SHP77 treated with DMSO at 0.1 percent for 48 hours (cell line): ENCODE results near the gene CD274.
"Not testable (repeated sequence)": the region's sequence is repeated elsewhere in the genome, so short reads cannot be mapped to it uniquely, and the experiment has no call there.

Source experiments
- DNase-seq: peaks from one replicate; lab custom pipeline; 2025; lab: John Stamatoyannopoulos, UW

The CD274 gene

DNA sequence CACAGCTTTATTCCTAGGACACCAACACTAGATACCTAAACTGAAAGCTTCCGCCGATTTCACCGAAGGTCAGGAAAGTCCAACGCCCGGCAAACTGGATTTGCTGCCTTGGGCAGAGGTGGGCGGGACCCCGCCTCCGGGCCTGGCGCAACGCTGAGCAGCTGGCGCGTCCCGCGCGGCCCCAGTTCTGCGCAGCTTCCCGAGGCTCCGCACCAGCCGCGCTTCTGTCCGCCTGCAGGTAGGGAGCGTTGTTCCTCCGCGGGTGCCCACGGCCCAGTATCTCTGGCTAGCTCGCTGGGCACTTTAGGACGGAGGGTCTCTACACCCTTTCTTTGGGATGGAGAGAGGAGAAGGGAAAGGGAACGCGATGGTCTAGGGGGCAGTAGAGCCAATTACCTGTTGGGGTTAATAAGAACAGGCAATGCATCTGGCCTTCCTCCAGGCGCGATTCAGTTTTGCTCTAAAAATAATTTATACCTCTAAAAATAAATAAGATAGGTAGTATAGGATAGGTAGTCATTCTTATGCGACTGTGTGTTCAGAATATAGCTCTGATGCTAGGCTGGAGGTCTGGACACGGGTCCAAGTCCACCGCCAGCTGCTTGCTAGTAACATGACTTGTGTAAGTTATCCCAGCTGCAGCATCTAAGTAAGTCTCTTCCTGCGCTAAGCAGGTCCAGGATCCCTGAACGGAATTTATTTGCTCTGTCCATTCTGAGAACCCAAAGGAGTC, at the start of gene CD274:
Gene CD274 (plus strand): TSS at position 184 of the 733 bp plus-strand sequence. CDS start 5,572 bp downstream, outside the sequence.
- DNase-seq = peak; percentile 35

DNA sequence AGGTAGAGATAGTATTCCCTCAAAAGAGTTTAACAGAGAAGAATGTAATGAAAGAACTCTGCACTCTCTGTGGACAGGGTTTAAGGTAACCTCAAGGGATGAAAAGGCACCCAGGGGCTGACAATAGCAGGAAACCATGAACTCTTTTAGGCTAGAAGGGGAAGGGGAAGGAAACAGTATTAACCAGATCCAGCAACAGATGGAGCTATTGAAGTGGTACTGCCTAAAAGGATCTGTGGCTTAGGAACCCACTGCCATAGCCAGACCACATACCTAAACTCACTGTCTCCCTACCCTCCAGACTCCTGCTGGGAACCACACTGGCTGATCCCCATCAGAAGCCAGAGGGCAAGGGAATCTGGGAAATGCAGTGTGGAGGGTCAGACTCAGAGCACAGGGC, 48.1 kb upstream of the CD274 start:
- DNase-seq = no peak

DNA sequence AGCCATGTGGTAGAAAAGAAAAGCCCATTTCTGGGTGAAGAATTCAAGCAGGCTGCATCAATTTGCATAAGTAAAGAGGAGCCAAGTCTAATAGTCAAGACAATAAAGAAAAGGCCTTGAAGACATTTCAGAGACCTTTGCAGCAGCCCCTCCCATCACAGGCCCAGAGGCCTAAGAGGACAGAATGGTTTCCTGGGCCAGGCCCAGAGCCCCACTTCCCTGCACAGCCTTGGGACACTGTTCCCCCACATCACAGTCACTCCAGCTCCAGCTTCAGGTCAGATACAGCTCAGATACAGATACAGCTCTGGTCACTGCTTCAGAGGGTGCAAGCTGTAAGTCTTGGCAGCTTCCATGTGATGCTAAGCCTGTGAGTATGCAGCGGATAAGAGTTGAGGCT, 41.7 kb upstream of the CD274 start:
- DNase-seq = no peak

DNA sequence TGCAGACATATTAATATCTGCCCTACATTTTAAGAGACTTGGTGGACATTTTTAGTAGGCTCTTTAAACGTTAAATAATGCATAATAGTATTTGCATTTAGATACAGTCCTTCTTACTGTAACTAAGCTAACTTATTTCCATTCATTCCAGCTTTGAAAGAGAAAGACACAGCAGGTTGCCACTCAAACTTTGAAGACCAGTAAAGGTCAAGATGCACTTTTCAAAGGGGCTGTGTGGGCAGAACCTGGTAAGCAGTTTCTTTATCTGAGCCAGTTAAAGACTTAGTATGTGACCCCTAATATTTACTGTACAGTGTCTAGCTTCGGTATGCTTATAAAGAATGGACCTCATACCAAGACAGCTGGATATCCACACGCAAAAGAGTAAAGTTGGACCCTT, 33.4 kb upstream of the CD274 start:
- DNase-seq = no peak

DNA sequence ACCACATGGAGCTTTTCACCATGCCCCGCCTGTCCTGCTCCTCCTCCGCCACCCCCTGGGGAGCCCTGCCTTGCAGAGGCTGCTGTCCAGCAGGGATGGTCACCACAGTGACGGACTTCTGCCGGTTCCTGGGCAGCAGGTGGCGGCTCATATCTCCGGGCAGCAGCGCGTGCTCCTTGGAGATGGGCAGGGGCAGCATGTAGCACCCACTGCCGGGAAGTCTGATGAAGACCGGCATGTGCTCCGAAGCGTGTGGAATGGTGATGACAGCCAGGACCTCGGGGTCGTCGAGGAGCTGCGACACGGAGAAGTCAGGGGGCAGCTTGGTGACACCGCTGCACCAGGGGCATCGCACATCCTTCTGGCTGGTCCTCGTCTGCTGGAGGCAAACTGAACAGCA, 31.9 kb upstream of the CD274 start:
- DNase-seq = no peak

DNA sequence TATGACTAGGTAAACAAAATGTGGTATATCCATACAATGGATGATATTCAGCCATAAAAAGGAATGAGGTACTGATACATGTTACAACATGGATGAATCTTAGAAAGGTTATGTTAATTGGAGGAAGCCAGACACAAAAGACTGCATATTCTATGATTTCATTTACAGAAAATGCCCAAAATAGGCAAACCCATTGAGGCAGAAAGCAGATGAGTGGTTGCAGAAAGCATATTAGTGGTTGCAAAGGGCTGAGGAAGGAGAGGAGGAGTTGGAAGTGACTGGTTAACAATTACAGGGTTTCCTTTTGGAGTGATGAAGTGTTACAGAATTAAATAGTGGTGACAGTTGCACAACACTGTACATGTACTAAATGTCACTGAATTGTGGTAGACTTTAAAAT, 30.4 kb upstream of the CD274 start:
- no peak for DNase-seq

DNA sequence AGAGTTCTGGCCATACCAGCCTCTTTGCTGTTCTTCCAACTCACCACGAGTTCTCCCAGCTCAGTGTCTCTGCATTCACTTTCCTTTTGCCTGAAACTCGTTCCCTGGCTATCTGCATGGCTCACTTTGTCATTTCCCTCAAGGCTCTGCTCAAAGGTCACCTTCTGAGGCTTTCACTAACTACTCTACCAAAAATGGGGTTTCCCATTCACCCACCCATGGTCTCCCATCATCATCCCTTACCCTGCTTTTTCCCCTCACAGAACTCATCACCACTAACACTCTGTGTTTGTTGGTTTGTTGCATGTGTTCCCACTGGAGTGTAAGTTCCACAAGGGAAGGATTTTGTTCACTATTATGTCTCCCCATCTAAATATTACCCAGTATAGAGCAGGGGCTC, 29.2 kb upstream of the CD274 start:
- DNase-seq = no peak

DNA sequence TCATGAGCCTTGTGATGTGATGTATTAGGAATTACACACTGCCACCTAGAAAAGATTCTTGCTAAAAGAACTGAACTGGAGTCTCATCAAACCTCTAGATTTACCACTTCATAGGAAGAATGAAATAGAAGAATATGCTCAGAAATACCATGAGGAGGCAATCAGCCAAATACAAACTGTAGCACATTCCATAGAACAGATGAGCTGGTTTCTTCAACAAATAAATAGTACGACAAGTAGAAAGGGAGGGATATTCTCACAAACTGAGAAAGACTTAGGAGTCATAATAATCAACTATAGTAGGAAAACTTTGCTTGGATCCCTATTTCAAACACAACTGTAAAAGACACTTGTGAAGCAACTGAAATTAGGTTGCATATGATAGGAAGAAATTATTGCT, 28.1 kb upstream of the CD274 start:
- no peak for DNase-seq

DNA sequence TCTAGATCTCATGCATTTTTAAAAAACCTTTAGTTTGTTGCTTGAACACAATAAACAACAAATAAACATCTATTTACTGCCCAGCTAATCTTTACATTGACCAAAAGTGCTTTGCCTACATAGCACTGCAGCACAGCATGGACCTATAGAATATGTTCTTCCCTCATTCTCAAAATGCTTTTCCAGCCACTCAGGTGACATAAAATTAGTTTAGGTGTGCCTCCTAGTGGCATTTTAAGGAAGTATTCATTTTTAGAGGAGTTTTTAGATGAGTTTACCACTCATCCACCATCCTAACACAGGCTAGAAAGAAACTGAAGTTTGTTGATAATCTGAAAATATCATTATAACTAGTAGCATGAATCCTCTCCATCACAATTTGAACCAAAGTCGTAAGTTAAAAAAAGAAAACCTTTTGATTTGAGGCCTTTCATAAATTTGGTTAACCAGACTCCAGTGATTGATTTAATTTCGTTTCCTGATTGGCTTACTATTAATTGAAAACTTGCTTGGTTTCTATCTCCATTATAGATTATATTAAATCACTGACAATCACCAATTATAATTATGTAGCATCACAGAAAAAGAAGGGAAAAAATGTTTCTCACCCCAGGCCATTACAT, 25.2 kb upstream of the CD274 start:
- no peak for DNase-seq

DNA sequence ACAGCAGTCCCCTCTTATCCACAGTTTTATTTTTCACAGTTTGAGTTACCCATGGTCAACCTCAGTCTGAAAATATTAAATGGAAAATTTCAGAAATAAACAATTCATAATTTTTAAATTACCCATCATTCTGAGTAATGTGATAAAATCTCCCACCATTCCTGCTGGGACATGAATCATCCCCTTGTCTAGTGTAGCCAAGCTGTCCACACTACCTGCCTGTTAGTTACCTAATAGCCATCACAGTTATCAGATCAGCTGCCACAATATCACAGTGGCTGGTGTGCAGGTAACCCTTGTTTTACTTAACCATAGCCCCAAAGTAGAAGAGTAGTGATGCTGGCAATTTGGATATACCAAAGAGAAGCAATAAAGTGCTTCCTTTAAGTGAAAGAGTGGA, 23.3 kb upstream of the CD274 start:
- no peak for DNase-seq

DNA sequence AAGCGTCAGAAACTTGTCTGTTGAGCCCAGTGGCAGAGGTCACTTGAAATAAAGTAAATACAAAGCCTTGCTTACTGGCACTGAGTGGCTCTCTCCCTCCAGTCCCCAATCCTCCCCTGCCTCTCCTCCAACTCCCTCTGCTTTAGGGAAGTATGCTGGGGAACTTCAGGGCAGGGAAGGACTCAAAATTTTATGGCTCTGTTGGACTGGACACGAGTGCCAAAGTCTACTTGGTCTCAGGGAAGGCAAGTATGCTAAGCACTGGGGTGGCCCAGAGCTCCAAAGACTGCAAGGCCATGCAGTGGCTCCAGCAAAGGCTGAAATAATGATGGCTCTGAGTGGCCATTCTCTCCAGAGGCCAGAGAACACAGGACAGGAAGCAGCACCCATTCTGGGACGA, 22.2 kb upstream of the CD274 start:
- no peak for DNase-seq

DNA sequence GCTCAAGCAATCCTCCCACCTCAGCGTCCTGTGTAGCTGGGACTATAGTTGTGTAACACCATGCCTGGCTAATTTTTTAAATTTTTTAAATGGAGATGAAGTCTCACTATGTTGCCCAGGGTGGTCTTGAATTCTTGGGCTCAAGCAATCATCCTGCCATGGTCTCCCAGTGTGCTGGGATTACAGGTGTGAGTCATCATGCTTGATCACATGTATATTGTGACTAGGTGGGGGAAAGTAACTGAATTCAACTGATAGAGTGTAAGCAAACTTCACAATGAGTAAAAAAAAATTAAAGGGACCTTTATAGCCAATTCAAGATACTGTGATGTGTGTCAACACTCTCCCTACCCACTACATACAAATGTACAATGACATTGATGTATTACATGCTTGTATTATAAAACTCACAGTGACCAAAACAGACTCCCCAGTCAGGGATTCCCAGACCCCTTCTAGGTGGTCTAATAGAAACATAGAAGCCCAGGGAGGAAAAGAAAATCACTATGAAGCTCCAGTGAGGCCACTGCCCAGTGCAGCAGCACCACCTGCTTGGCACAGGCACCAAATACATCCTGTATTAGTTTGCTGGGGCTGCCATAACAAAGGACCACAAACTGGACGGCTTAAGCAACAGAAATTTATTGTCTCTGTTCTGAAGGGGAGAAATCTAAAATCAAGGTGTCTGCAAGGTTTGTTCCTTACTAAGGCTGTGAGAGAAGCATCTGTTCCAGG, 21.4 kb upstream of the CD274 start:
- DNase-seq = no peak

DNA sequence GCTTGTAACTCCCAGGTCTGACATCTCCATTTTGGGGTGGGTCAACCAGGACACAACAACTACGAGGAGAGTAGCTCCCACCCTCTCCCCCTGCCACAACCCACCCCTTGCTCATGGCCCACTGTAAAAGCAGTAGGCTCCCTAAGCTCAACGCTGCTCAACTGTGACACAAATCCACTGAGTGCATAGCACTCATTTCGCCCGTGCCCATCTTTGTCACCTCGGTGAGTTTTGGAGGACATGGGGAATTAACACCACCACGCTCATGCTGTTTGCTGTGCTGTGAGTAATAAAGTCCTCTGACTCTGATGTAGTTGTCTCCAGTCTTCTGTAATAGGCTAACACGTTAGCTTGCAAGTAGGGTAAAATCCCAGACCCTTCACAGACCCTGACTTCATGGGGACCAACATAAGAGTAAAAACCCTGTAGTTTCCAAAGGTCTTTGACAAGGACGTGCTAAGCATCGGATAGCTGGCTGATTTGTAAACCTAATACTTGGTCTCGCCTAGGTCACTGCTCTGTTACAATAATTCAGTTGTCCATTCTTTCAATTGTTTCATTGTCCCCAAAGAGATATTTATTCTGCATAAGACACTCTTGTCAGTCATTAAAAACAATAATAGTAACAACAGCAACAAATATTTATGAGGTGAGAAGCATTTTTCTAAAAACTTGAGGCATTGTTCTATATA, 20.3 kb upstream of the CD274 start:
- DNase-seq = no peak

DNA sequence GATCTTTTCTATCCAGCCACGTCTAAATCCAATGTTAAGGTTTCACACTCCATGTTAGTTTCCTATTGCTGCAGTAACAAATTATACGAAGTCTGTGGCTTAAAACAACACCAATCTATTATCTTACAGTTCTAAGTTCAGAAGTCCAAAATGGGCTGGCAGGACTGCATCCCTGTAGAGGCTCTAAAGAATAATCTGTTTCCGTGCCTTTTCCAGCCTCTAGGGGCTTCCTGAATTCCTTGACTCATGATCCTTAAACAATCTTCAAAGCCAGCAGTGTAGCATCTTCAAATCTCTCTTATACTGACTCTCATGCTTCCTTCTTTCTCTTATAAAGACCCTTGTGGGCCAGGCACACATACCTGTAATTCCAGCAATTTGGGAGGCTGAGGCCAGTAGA, 19.4 kb upstream of the CD274 start:
- no peak for DNase-seq

DNA sequence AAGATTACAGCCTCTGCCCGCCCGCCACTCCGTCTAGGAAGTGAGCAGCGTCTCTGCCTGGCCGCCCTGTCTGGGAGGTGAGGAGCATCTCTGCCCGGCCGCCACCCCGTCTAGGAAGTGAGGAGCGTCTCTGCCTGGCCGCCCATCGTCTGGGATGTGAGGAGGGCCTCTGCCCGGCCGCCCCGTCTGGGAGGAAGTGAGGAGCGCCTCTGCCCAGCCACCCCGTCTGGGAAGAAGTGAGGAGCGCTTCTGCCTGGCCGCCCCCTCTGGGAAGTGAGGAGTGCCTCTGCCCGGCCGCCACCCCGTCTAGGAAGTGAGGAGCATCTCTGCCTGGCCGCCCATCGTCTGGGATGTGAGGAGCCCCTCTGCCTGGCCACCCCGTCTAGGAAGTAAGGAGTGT, 17.5 kb upstream of the CD274 start:
- DNase-seq = not testable (repeated sequence)

DNA sequence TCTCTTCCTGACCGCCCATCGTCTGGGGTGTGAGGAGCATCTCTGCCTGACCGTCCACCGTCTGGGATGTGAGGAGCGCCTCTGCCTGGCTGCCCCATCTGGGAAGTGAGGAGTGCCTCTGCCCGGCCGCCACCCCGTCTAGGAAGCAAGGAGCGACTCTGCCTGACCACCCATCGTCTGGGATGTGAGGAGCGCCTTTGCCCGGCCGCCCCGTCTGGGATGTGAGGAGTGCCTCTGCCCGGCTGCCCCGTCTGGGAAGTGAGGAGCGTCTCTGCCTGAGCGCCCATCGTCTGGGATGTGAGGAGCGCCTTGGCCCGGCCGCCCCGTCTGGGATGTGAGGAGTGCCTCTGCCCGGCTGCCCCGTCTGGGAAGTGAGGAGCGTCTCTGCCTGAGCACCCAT, 17.0 kb upstream of the CD274 start:
- DNase-seq = not testable (repeated sequence)

DNA sequence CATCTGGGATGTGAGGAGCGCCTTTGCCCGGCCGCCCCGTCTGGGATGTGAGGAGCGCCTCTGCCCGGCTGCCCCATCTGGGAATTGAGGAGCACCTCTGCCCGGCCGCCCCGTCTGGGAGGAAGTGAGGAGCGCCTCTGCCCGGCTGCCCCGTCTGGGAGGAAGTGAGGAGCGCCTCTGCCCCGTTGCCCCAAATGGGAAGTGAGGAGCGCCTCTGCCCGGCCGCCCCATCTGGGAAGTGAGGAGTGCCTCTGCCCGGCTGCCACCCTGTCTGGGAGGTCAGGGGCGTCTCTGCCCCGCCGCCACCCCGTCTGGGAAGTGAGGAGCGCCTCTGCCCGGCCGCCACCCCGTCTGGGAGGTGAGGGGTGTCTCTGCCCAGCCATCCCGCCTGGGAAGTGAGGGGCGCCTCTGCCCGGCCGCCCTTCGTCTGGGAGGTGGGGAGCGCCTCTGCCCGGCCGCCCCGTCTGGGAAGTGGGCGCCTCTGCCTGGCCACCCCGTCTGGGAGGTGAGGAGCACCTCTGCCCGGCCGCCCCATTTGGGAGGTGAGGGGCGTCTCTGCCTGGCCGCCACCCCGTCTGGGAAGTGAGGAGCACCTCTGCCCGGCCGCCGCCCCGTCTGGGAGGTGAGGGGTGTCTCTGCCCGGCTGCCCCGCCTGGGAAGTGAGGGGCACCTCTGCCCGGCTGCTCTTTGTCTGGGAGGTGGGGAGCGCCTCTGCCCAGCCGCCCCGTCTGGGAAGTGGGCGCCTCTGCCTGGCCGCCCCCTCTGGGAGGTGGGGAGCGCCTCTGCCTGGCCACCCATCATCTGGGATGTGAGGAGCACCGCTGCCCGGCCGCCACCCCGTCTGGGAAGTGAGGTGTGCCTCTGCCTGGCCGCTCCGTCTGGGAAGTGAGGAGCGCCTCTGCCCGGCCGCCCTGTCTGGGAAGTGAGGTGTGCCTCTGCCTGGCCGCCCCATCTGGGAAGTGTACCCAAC, 16.2 kb upstream of the CD274 start:
- not testable (repeated sequence) for DNase-seq

DNA sequence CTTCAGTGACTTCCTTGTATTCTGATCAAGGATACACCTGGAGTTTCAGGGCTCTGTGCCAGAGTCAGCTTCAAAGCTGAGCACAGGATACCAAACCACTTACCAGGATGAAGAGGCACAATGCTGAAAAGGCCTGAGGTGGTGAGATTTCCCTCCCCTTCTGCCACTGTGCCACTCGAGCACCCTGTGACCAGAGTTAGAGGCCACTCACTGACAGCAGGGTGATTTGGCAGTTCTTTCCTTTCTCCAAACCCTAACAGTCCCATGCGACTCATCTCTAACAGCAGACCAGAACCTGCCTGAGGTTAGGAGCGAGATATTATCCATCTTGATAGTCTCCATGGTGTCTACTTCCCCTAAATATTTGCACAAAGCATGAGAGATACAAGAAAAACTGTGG, 14.4 kb upstream of the CD274 start:
- no peak for DNase-seq

DNA sequence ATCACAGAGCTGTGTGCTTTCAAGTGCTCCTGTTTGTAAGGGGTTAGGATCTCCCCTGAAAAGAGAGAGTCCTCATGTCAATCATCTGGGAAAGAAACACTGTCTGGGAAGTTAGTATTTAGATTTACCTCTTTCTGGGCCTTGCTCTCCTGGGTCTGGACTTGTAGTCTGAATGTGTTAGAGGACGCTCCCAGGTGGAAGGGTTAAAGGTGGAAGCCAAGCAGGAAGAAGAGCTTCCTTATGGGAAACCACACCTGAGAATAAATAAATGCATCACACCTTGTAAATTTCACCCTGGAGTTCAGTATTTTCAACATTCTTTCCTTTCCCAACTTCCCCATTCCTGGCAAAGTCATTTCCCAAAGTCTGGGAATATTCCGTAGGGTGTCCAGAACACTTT, 13.9 kb upstream of the CD274 start:
- no peak for DNase-seq

DNA sequence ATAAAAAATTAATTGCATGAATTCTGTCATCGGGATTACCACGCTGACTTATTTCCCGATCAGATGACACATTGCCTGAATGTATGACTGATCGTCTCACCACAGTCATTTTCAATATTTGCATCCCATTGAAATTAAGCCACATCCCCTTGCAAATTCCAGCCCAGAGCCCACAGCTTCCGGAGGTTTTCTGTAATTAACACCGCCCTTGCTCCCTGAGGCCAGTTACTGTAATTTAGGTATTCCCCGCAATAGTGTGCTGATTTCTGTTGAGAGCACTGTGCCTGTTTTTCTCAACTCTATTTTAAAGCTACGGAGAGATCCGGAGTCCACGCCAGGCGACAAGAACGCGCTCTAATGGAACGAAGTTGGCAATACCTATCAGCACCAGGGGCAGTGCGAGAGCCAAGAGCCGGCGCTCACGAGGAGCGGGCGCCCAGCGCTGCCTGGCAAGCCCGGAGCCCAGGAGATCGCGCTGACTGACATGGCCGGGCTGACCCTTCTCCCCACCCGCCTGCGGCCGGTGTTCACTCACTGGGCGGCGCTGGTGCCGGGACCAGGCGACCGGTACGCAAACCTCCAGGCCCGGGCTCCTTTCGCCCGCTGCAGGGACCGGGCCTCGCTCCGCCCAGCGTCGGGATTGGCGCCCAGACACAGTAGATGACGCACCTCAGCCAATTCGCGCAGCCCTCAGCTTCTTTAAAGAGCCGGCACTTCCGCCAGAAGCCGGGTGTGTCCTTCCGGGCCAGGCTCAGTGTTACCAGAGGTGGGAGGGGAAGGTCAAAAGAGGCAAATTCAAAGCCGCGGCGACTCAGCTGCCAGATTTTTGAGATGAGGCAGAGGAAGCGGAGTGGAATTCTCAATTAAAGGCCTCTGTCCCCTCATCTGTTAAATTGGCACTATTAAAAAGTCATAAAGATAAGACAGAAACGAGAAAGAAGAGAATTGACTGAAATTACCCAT, 12.8 kb upstream of the CD274 start, which contains the start of gene PLGRKT:
Gene PLGRKT (minus strand): TSS at position 672 of the 963 bp plus-strand sequence. CDS start 5,948 bp downstream, outside the sequence.
- DNase-seq = peak; percentile 60
